SH-SY5Y (cell line): ENCODE data around the gene SOCS6.

ENCODE experiments used
- GATA2 ChIP-seq: IDR thresholded peaks from 2 replicates; pipeline ENCODE4 v1.6.1; 2011; ENCODE audit warnings: mild to moderate bottlenecking, low read depth, low read length
- GATA3 ChIP-seq: IDR thresholded peaks from 2 replicates; pipeline ENCODE4 v1.6.1; 2011; ENCODE audit warnings: low read depth, mild to moderate bottlenecking, low read length, moderate library complexity

DNA sequence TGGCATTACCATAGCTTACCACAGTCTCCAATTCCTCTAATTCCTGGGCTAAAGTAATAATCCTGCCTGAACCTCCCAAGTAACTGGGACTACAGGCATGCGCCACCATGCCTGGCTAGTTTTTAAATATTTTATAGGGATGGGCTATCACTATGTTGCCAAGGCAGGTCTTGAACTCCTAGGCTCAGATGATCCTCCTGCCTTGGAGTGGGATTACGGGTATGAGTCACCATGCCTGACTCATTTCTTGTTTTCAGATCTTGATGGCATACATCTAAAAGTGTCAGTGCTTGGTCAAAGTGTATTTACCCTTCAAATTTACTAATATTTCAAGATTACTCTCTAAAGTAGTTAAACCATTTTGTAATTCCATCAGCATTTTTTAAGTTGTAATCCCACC, 9.4 kb upstream of the SOCS6 start:
- TF ChIP-seq GATA2: no peak
- no peak for TF ChIP-seq GATA3
